ENCODE measurements around the gene THBD.

The THBD gene

DNA sequence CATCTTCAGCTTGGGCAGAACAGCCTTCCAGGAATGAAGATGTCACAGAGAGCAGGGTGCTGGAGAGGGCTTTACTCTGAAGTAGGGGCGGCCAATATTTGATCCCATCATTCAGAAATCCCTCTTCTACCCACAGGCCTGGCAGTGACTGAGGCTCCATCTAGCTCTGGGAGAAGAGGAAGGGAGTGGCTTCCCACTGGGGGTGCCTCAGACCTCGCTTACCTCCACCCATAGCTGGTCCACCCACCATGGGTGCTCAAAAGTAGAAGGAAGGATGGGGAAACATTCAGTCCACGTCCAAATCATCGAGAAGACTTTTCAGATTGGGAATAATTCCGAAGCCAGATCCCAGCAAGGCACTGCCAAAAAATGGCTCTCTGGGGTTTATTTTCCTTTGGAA lies 11.8 kb upstream of the THBD start:
- no peak for DNase-seq

DNA sequence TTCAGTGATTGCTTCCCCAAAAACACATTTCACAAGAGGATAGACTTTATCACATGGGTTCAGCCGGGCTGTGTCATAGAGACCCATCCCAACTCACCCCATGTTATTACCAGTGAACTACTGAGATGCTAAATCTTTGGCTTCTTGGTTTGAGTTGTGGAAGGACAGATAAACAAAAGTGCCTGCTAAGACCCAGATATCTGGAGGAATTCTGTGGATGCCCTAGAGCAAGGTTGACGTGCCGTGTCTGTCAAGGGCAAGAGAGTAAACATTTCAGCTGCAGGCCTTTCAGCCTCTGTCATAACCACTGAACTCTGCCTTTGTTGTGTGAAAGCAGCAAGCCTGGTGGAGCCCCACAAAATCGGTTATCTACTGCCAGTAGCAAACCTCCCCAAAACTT lies 11.2 kb upstream of the THBD start:
- no peak for DNase-seq

DNA sequence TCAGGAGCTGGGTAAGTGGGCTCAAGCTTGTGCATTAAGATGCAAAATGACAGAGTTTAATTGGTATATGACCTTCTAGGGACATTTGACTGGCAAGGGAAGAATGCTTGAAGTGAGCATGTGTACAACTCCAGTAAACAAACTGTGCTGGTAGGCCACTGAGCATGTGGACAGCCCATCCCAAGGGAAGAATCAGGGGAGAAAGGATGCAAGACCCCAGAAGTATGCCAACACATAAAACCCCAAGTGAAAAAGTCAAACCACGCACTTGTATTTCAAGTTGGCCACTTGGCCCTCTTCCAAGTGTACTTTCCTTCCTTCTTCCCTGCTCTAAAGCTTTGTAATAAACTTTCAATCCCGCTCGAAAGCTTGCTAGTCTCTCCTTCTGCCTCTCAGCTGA lies 10.4 kb upstream of the THBD start:
- DNase-seq: no peak

DNA sequence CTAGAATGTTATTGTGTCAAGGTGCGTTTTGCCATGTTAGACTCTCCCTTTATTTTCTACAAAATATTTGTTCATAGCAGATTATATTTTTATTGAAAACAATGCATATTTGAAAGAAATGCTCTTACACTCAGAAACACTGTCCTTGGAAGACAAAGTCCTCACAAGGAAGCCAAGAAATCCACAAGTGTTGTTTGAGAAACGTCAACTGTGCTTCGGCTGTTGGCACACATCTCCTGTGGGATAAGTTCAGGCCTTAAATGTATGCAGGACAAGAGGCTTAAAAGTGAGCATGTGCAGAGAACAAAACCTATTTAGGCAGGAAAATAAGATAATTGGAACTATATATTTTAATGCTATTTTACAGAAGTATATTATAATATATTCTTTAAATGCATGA lies 9.5 kb upstream of the THBD start:
- DNase-seq: no peak

- no peak for DNase-seq
Observed at GRCh38 chr20:23058240-23058639, 8.8 kb upstream of the THBD start.

- no peak for DNase-seq
Observed at GRCh38 chr20:23052904-23053303, 3.4 kb upstream of the THBD start.

- no peak for DNase-seq
Observed at GRCh38 chr20:23050847-23051627, 1.6 kb upstream of the THBD start.

DNA sequence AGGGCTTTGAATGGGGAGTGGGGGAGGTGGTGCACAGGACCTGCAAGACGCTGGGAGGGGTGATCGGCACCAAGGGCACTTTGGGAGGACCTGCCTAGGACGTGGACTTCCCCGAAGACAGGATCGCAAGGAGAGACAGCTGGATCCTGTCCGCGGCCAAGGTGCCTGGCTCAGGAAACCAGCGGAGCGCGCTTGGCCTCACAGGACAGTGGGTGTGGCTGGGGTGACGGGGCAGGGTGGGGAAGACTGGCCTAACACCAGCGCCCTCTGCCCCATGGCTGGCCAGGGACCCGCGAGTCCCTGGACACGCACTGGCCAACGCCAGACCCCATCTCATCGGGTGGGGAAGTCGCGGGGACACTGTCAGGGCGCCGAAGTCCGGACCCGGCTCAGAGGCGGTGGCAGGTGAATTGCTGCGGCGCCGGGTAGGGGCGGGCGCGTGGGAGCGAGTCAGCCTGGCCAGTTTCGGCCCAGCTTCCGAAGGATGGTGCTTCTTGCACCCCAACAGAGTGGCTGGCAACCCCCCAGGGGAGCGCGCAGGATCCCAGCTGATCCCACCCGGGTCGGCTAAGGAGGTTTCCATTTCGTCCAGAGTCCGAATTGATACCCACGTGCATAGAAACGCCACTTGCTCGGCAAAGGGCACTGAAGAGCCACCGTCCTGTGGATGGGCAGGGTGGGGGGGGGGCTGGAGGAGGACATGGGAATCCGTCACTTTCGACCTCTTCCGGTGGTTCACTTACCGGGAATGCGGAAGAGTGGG lies 785 bp upstream of the THBD start:
- no peak for DNase-seq

- no peak for DNase-seq
Observed at GRCh38 chr20:23048283-23049200, 930 bp downstream of the THBD start.

DNA sequence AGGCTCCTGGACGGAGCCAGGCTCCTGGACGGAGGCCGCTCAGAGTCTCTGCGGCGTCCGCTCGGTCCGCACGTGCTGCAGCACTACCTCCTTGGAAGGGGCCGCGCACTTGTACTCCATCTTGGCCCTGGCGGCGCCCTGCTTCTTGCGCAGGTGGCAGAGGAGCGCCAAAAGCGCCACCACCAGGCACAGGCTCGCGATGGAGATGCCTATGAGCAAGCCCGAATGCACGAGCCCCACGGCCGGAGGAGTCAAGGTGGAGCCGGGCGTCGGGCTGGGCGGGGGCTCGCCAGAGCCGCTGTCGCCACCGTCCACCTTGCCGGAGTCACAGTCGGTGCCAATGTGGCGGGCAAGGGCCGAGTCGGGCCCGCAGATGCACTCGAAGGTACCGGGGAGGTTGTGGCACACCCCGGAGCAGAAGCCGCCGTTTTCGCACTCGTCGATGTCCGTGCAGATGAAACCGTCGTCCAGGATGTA lies 1.7 kb downstream of the THBD start:
- DNase-seq: no peak

DNA sequence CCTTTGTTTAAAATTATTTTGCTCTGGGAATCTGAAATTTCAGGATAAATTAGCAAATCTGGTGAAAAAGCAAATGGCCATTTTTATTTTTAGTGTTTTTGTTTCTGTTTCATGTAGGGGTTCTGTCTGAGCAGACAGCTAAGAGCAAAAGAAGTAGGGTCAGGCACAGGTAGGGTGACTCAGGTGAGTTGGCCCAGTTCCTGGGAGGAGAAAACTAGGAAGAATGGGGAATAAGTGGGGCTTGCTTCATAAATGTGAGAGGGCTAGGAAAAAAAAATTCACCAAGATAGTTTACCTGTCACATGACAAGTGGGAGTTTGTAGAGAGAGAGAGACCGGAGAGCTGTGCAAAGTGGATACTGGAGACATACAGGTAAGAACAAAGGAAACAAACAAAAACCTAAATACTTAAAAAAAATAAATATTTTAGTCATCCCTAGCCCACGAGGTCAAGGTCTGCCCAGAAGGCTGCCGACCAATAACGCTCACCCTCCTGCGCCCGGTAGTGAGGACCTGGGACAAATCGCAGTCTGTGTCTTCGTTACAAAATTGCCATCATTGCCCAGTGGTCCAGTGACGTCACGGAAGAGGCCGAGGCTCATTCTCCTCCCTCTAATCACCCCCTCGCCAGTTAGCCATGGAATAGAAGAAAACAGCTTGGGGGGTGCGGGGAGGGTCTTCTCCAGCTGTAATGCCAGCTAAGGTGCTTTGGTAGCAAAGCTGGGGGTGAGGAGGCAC lies 2.3 kb downstream of the THBD start:
- DNase-seq: no peak

DNA sequence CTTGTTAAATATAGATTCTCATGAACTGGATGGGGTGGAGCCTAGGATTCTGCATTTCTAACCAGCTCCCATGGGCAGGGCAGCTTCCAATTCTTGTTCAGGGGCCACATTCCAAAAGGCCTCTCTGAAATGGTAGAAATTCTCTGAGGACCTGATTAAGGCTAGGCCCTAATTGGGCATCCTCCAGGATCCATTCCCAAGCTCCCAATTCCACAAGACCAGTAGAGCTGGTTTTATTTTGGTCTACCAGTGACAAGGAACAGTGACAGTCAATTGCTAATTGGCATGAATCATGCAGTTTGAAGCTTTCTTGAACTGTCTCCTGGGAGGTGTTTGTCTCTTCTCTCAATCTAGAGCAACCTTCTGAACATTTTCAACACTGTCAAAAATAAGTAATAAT lies 3.0 kb downstream of the THBD start:
- no peak for DNase-seq

DNA sequence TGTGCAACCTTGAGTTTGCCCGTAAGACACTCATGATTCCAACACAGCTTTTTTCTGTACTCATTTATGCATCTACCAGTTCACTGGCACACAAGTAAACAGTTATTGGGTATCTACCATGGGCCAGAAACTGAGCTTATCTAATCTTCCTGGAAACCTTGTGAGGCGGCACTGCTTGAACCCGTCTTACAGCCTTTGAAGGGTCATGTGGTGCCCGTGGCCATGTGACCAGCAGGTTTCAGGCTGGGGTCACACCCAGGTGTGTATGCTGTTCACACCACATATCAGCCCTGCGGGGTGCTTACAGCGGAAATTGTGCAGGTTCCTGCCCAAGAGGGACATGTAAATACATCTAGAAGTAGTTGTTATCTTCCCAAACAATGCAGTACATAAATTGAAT lies 6.1 kb downstream of the THBD start:
- DNase-seq: no peak

DNA sequence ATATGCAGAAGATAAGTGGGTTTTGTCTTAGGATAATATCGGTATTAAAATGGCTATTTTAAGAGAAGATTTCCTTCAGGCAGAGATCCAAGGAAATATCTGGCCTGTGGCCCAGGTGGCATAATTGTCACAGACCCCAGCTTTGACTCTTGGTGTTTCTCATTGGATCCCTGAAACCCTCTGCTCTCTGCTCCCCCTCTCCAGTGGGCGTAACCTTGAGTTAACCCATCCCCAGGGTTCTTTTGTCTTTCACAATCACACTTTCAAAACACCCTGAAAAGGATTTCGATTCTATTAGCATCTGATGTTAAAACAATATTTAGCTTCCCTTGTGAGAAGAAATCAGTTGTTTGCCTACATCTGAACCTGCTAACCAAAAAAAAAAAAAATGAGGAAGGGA lies 7.2 kb downstream of the THBD start:
- DNase-seq: no peak

- DNase-seq: no peak
Observed at GRCh38 chr20:23039885-23040508, 9.5 kb downstream of the THBD start.

DNA sequence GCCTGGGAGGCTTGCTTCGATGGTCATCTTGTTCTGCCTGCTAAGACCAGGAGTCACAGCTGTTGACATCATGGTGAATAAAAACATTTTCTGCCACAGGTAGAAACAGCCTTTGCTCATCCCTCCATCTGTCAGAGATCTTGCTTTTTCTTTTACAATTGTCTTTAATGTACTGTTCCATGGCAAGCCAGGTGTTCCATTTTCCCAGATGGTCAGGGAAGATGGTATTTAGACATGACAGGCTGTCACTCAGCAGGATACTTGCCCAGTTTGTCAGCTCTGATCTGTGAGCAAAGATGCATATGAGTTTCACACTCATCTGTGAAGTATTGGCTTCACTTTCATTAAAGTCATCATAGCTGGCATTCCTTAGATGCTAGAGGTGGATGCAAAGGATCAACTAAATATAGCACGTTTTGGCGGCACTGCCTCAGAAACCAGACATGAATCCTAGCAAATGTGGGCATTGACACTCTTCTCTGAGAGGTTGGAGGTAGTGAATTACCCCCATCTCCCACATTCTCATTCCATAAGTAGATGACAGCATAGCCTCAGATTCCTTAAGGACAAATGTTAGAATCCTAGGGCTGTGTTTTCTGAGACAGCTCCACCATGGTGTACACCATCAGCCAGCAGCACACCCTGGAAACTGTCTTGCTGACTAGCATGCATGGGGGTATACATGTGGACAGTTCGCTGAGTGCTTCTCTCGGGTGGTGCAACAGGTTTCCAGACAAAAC lies 10.2 kb downstream of the THBD start:
- DNase-seq: no peak

DNA sequence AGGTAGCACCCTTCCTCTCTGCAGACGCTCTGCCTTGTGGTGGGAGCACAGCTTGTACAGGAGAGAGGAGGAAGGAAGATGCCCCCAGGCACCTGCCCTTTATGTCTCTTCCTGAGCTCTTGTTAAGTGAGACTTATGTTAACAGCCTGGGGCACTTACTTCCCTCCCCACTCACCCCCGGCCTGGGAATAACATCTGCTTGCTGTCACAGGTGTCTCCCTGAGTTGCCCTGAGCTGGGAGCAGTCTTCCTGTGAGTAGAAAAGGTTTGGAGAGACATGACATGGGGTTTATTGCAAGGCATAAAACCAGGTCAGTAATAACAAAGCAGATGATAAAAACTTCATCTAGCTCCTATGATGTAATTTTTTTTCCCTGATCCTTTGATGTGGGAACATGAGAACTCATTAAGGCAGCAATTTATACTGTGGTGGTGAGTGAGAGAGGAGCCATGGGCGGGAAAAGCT lies 12.4 kb downstream of the THBD start:
- no peak for DNase-seq

DNA sequence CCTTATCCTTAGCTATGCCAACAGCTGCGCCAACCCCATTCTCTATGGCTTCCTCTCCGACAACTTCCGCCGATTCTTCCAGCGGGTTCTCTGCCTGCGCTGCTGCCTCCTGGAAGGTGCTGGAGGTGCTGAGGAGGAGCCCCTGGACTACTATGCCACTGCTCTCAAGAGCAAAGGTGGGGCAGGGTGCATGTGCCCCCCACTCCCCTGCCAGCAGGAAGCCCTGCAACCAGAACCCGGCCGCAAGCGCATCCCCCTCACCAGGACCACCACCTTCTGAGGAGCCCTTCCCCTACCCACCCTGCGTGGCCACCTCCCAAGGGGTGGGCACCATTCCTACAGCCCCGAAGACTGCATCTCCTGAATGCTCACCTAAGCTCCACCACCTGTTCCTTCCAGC lies 13.1 kb downstream of the THBD start:
- DNase-seq: no peak

GRCh38 chr20:23035731-23036130 lies 13.7 kb downstream of the THBD start:
- no peak for DNase-seq

DNA sequence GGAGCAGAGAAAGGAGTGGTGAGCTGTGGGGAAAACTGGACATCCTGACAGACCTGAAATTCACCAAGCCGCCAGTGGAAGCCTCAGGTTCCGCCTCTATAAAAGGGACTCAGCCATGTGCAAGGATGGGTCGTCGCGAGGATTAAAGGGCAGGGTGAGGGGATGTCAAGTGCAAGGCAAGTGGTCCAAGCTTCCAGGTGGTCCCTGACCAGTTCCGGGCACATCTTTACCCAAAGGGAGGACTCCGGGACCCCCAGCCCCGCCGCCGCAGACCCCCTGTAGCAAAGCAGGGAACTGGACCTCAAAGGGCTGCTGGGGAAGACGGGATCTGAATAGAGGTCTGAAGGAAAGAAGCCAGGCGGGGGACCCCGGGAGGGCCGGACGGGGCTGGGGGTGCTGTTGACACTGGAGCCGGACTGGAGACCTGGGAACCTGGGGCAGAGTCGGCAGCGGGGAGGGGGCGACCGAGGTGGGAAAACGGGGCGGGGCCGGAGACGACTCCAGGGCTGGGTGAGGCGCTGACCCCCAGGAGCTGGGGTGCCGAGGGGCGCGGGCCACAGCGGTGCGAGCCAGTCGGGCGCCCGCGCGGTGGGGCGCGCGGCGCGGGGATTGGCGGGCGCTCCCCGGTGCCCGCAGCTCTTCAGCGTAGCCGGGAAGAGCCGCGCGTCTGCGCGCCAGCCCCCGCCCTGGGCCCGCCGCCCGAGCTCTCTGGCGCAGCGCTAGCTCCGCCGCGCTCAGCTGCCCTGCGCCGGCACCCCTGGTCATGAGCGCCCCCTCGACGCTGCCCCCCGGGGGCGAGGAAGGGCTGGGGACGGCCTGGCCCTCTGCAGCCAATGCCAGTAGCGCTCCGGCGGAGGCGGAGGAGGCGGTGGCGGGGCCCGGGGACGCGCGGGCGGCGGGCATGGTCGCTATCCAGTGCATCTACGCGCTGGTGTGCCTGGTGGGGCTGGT lies 14.5 kb downstream of the THBD start, which contains the start of gene SSTR4:
Gene SSTR4, plus strand, starts transcription at position 592 of the 951 bp plus-strand sequence. Its CDS starts 172 bp downstream, at position 764.
- DNase-seq: no peak
